ENCODE results near the gene EXOC4. TPM values are rescaled to one million over a fixed set of nuclear protein-coding genes. Genes with fewer than 3 reads are reported as not detected.
A peak's percentile ranks its signal among the peaks of the same experiment; 100 is the strongest.

The EXOC4 gene
- total and polyA plus RNA-seq, 2 of the 13 experiments (the other 11 are each of a cell fraction or from before 2014, with no cell fraction given), result 22.5 to 39.0 TPM

DNA sequence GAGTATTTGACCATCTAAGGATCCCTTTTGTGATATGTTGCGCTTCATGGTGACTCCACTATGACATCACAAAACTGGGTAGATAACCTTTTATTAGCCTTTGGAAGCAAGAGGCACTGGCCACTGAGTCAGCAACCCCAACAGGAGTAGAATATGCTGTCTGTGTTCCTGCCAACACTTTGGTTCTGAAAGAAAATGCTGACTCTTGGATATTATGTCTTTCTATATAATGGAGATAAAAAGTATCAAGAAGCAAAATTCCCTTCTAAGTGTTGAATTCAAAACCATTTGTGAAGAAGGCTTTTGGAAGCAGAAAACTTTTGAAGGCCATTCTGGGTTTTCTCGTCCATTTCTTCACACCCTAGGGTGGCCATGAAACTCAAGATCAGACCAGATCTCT lies 528.0 kb downstream of the EXOC4 start:
- no peak for ATAC-seq
- FAIRE-seq, result no peak
- DNase-seq (ENCODE audit: low spot score), result no peak
- ChIA-PET POLR2A (no interaction called here), CTCF (ENCODE audit: low intra/inter-chr PET ratio, low total read pairs) (no interaction called here)
- BruUV-seq (replicated peaks), result no TSS peak
- no peak overlapping the region for H3K27ac ChIP-seq (ENCODE audit: extremely low read length, insufficient read depth, low read length)
- H3K27me3 ChIP-seq (ENCODE audit: control insufficient read depth in 1 of 2, insufficient read depth in 2 of 2, low read length in 2 of 2), result no peaks in the 10 kb centered on the region
- H3K9ac ChIP-seq (ENCODE audit: insufficient read depth, low read depth, low read length), result no peak overlapping the region
- no peaks in the 10 kb centered on the region for H3K4me1 ChIP-seq (ENCODE audit: insufficient read depth, low read length)
- TF ChIP-seq HDAC2 (CRISPR knock-in tag; IDR thresholded peaks at IDR 0.05), result no peak
- TF ChIP-seq MXD4 (CRISPR knock-in tag; IDR thresholded peaks at IDR 0.05), result no peak
- TF ChIP-seq MAFK (conservative IDR thresholded peaks at IDR 0.05 in 1 of 2, IDR thresholded peaks at IDR 0.05 in 1 of 2; ENCODE audit: low read length in 2 of 2), result peak; percentile 83 to 86
- TF ChIP-seq MAFF (IDR thresholded peaks at IDR 0.05; ENCODE audit: low read depth, low read length), result peak; percentile 83
- TF ChIP-seq CREB1 (IDR thresholded peaks at IDR 0.05), result peak; percentile 12; the same call in 1 of the 2 replicates
- TF ChIP-seq CREB1 (CRISPR knock-in tag; IDR thresholded peaks at IDR 0.05), result no peak
- H4K20me1 ChIP-seq (ENCODE audit: insufficient read depth, low read length), result no peaks in the 10 kb centered on the region
- no peak overlapping the region for H2AFZ ChIP-seq (ENCODE audit: low read length)
- H3K4me2 ChIP-seq (ENCODE audit: low read depth, low read length), result no peak overlapping the region
- H3K9me3 ChIP-seq (ENCODE audit: low read length), result no peaks in the 10 kb centered on the region
- H3K36me3 ChIP-seq (replicated peaks in 1 of 2; ENCODE audit: control insufficient read depth in 1 of 2, insufficient read depth in 2 of 2, low read length in 2 of 2), result no peaks in the 10 kb centered on the region
- intact Hi-C loops (cut with micrococcal nuclease; ENCODE audit: unreplicated experiment) (no loop called here), in situ Hi-C loops (cut with HindIII; ENCODE audit: extremely low pct_ligation_motif_present, low pct_unique_long_range_greater_than_20kb) (no loop called here)
- no peak overlapping the region for H3K4me3 ChIP-seq (replicated peaks in 1 of 3; ENCODE audit: insufficient read depth in 1 of 3, low read depth in 2 of 3, low read length in 3 of 3)
- H3K79me2 ChIP-seq (ENCODE audit: insufficient read depth, low read length), result no peaks in the 10 kb centered on the region
- 50% methylated on average over 2 of the region's 2 CpGs for WGBS (ENCODE audit: low lambda C conversion rate)

- CTCF ChIA-PET (ENCODE audit: low intra/inter-chr PET ratio, low total read pairs), result no interaction called here
- DNase-seq (ENCODE audit: low spot score) (no peak), ATAC-seq (no peak), FAIRE-seq (no peak)
- intact Hi-C loops (cut with micrococcal nuclease; ENCODE audit: unreplicated experiment) (no loop called here), in situ Hi-C loops (cut with HindIII; ENCODE audit: extremely low pct_ligation_motif_present, low pct_unique_long_range_greater_than_20kb) (no loop called here)
- no peak overlapping the region for H3K27ac ChIP-seq (ENCODE audit: extremely low read length, insufficient read depth, low read length)
- no TSS peak for BruUV-seq (replicated peaks)
- no peak overlapping the region for H2AFZ ChIP-seq (ENCODE audit: low read length)
- H3K9me3 ChIP-seq (ENCODE audit: low read length), result no peaks in the 10 kb centered on the region
- POLR2A ChIA-PET, result no interaction called here
- H3K4me1 ChIP-seq (ENCODE audit: insufficient read depth, low read length), result no peaks in the 10 kb centered on the region
- H3K9ac ChIP-seq (ENCODE audit: insufficient read depth, low read depth, low read length), result no peak overlapping the region
- H3K36me3 ChIP-seq (replicated peaks in 1 of 2; ENCODE audit: control insufficient read depth in 1 of 2, insufficient read depth in 2 of 2, low read length in 2 of 2), result no peaks in the 10 kb centered on the region
- H3K27me3 ChIP-seq (ENCODE audit: control insufficient read depth in 1 of 2, insufficient read depth in 2 of 2, low read length in 2 of 2), result no peaks in the 10 kb centered on the region
- WGBS (ENCODE audit: low lambda C conversion rate), result 93% methylated on average over 2 of the region's 7 CpGs
- H3K4me3 ChIP-seq (replicated peaks in 1 of 3; ENCODE audit: insufficient read depth in 1 of 3, low read depth in 2 of 3, low read length in 3 of 3), result no peak overlapping the region
- H3K79me2 ChIP-seq (ENCODE audit: insufficient read depth, low read length), result no peaks in the 10 kb centered on the region
- no peak overlapping the region for H3K4me2 ChIP-seq (ENCODE audit: low read depth, low read length)
- no peaks in the 10 kb centered on the region for H4K20me1 ChIP-seq (ENCODE audit: insufficient read depth, low read length)
- TF ChIP-seq MATR3 (CRISPR knock-in tag; IDR thresholded peaks at IDR 0.05) (no peak), ZNF772 (CRISPR knock-in tag; IDR thresholded peaks at IDR 0.05) (no peak), FOXC1 (CRISPR knock-in tag; IDR thresholded peaks at IDR 0.05; ENCODE audit: borderline replicate concordance) (no peak), MAFF (IDR thresholded peaks at IDR 0.05; ENCODE audit: low read depth, low read length) (no peak), RFX1 (IDR thresholded peaks at IDR 0.05) (no peak), SUZ12 (IDR thresholded peaks at IDR 0.05; ENCODE audit: low read depth, low read length) (no peak), CHD4 (IDR thresholded peaks at IDR 0.05; ENCODE audit: borderline replicate concordance, low read length) (no peak), ZBTB38 (CRISPR knock-in tag; IDR thresholded peaks at IDR 0.05) (no peak)
- TF ChIP-seq, protein P1, sequence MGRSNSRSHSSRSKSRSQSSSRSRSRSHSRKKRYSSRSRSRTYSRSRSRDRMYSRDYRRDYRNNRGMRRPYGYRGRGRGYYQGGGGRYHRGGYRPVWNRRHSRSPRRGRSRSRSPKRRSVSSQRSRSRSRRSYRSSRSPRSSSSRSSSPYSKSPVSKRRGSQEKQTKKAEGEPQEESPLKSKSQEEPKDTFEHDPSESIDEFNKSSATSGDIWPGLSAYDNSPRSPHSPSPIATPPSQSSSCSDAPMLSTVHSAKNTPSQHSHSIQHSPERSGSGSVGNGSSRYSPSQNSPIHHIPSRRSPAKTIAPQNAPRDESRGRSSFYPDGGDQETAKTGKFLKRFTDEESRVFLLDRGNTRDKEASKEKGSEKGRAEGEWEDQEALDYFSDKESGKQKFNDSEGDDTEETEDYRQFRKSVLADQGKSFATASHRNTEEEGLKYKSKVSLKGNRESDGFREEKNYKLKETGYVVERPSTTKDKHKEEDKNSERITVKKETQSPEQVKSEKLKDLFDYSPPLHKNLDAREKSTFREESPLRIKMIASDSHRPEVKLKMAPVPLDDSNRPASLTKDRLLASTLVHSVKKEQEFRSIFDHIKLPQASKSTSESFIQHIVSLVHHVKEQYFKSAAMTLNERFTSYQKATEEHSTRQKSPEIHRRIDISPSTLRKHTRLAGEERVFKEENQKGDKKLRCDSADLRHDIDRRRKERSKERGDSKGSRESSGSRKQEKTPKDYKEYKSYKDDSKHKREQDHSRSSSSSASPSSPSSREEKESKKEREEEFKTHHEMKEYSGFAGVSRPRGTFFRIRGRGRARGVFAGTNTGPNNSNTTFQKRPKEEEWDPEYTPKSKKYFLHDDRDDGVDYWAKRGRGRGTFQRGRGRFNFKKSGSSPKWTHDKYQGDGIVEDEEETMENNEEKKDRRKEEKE (IDR thresholded peaks at IDR 0.05), result no peak
- TF ChIP-seq, protein P2, sequence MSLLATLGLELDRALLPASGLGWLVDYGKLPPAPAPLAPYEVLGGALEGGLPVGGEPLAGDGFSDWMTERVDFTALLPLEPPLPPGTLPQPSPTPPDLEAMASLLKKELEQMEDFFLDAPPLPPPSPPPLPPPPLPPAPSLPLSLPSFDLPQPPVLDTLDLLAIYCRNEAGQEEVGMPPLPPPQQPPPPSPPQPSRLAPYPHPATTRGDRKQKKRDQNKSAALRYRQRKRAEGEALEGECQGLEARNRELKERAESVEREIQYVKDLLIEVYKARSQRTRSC (CRISPR knock-in tag; IDR thresholded peaks at IDR 0.05; ENCODE audit: low read depth), result no peak
- TF ChIP-seq, protein P3, sequence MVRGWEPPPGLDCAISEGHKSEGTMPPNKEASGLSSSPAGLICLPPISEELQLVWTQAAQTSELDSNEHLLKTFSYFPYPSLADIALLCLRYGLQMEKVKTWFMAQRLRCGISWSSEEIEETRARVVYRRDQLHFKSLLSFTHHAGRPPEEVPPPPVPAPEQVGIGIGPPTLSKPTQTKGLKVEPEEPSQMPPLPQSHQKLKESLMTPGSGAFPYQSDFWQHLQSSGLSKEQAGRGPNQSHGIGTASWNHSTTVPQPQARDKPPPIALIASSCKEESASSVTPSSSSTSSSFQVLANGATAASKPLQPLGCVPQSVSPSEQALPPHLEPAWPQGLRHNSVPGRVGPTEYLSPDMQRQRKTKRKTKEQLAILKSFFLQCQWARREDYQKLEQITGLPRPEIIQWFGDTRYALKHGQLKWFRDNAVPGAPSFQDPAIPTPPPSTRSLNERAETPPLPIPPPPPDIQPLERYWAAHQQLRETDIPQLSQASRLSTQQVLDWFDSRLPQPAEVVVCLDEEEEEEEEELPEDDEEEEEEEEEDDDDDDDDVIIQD (CRISPR knock-in tag; IDR thresholded peaks at IDR 0.05; ENCODE audit: low read depth), result no peak
Measured at GRCh38 chr7:133781486-133782090, 528.7 kb downstream of the EXOC4 start.

Data from HepG2 (cell line).